OCI-LY1 (cell line): ENCODE data around the gene VWA5B1.

Source experiments
- H2AFZ ChIP-seq: fragments of 200-600 bp; sonication (generic), shearing (Covaris generic); 2 replicates; pipeline ENCODE4 v1.6.0; 2014; ENCODE audit warnings: antibody characterized with exemption, mild to moderate bottlenecking, low read length
- H3F3A ChIP-seq: fragments of 200-600 bp; sonication (generic), shearing (Covaris generic); 2 replicates; pipeline ENCODE4 v1.6.0; 2014; ENCODE audit warnings: mild to moderate bottlenecking, antibody characterized with exemption, low read length, moderate library complexity; ENCODE audit not compliant: insufficient read depth
- H3K27ac ChIP-seq: fragments of 200-600 bp; sonication (generic); 2 replicates; pipeline ENCODE4 v1.5.1; 2014; ENCODE audit warnings: low read length, mixed run types, mild to moderate bottlenecking, low read depth; ENCODE audit not compliant: poor library complexity, severe bottlenecking
- H3K27me3 ChIP-seq: fragments of 200-600 bp; sonication (generic); 2 replicates; pipeline ENCODE4 v1.6.0; 2014; ENCODE audit warnings: antibody characterized with exemption, mild to moderate bottlenecking, low read length, moderate library complexity; ENCODE audit not compliant: insufficient read depth
- H3K36me3 ChIP-seq: fragments of 200-600 bp; sonication (generic); 2 replicates; pipeline ENCODE4 v1.6.1; 2014; ENCODE audit warnings: mild to moderate bottlenecking, antibody characterized with exemption, low read length, moderate library complexity, mixed read lengths; ENCODE audit not compliant: insufficient read depth
- H3K4me1 ChIP-seq: fragments of 200-600 bp; sonication (generic); 2 replicates; pipeline ENCODE4 v1.5.1; 2014; ENCODE audit warnings: mild to moderate bottlenecking, low read length, moderate library complexity; ENCODE audit not compliant: insufficient read depth, severe bottlenecking
- H3K4me2 ChIP-seq: fragments of 200-600 bp; sonication (generic), shearing (Covaris generic); 2 replicates; pipeline ENCODE4 v1.6.1; 2014; ENCODE audit warnings: low read length
- H3K4me3 ChIP-seq: fragments of 200-600 bp; sonication (generic); 2 replicates; pipeline ENCODE4 v1.5.1; 2014; ENCODE audit warnings: low read length, low read depth, mild to moderate bottlenecking, mixed read lengths; ENCODE audit not compliant: poor library complexity, severe bottlenecking
- H3K79me2 ChIP-seq: fragments of 200-600 bp; shearing (Covaris generic); 2 replicates; pipeline ENCODE4 v1.6.1; 2016; ENCODE audit warnings: mixed run types, low read length, mixed read lengths; ENCODE audit not compliant: insufficient read depth
- H3K9ac ChIP-seq: fragments of 200-600 bp; sonication (generic), shearing (Covaris generic); 2 replicates; pipeline ENCODE4 v1.6.1; 2014; ENCODE audit warnings: mild to moderate bottlenecking, low read length, mixed read lengths
- H3K9me2 ChIP-seq: fragments of 200-600 bp; sonication (generic), shearing (Covaris generic); 2 replicates; pipeline ENCODE4 v1.6.1; 2014; ENCODE audit warnings: low read depth, mild to moderate bottlenecking, low read length, mixed read lengths
- H3K9me3 ChIP-seq: fragments of 200-600 bp; shearing (Covaris generic); 2 replicates; pipeline ENCODE4 v1.6.1; 2014; ENCODE audit warnings: low read length, mixed read lengths
- H4K20me1 ChIP-seq: fragments of 200-600 bp; sonication (generic), shearing (Covaris generic); 2 replicates; pipeline ENCODE4 v1.6.0; 2016; ENCODE audit warnings: mild to moderate bottlenecking, low read length; ENCODE audit not compliant: insufficient read depth
- CTCF ChIP-seq: fragments of 200-600 bp; sonication (generic), shearing (Covaris generic); IDR thresholded peaks from 2 replicates; pipeline ENCODE4 v1.5.1; 2017; ENCODE audit warnings: mild to moderate bottlenecking, antibody characterized with exemption, low read length, moderate library complexity, mixed read lengths
- EZH2 ChIP-seq: fragments of 200-600 bp; sonication (generic), shearing (Covaris generic); IDR thresholded peaks from 2 replicates; pipeline ENCODE4 v1.8.0; 2017; ENCODE audit warnings: borderline replicate concordance, mixed run types, mild to moderate bottlenecking, antibody characterized with exemption, low read length, moderate library complexity, mixed read lengths

The VWA5B1 gene

GRCh38 chr1:20345419-20345818 is 54.7 kb downstream of the VWA5B1 start:
- H3K4me2 ChIP-seq = no peak overlapping the region
- H3K79me2 ChIP-seq = no peaks in the 10 kb centered on the region
- no peaks in the 10 kb centered on the region for H3K27me3 ChIP-seq
- no peak overlapping the region for H3K27ac ChIP-seq
- no peak overlapping the region for H2AFZ ChIP-seq
- H3F3A ChIP-seq = no peaks in the 10 kb centered on the region
- H4K20me1 ChIP-seq = no peaks in the 10 kb centered on the region
- H3K9me3 ChIP-seq = no peaks in the 10 kb centered on the region
- H3K9ac ChIP-seq = no peak overlapping the region
- no peaks in the 10 kb centered on the region for H3K9me2 ChIP-seq
- TF ChIP-seq CTCF (no peak), EZH2 (no peak)
- H3K4me3 ChIP-seq = no peak overlapping the region
- no peaks in the 10 kb centered on the region for H3K36me3 ChIP-seq
- no peaks in the 10 kb centered on the region for H3K4me1 ChIP-seq

GRCh38 chr1:20346433-20346832 is 55.8 kb downstream of the VWA5B1 start:
- Histone ChIP-seq H3K27ac (no peak overlapping the region), H3K4me1 (no peaks in the 10 kb centered on the region), H3K79me2 (no peaks in the 10 kb centered on the region), H3K36me3 (no peaks in the 10 kb centered on the region), H3K4me2 (no peak overlapping the region), H2AFZ (no peak overlapping the region), H3K9me3 (no peaks in the 10 kb centered on the region), H3K4me3 (no peak overlapping the region), H3K27me3 (no peaks in the 10 kb centered on the region), H3K9ac (no peak overlapping the region), H3F3A (no peaks in the 10 kb centered on the region), H4K20me1 (no peaks in the 10 kb centered on the region), H3K9me2 (no peaks in the 10 kb centered on the region)
- TF ChIP-seq CTCF (no peak), EZH2 (no peak)

GRCh38 chr1:20347699-20348098 is 57.0 kb downstream of the VWA5B1 start:
- H3K9ac ChIP-seq = no peak overlapping the region
- no peak for TF ChIP-seq EZH2
- TF ChIP-seq CTCF = no peak
- no peaks in the 10 kb centered on the region for H3K36me3 ChIP-seq
- H3K4me1 ChIP-seq = no peaks in the 10 kb centered on the region
- H3K27ac ChIP-seq = no peak overlapping the region
- H3K79me2 ChIP-seq = no peaks in the 10 kb centered on the region
- no peak overlapping the region for H3K4me2 ChIP-seq
- H3F3A ChIP-seq = no peaks in the 10 kb centered on the region
- no peaks in the 10 kb centered on the region for H4K20me1 ChIP-seq
- no peak overlapping the region for H3K4me3 ChIP-seq
- no peaks in the 10 kb centered on the region for H3K27me3 ChIP-seq
- H3K9me3 ChIP-seq = no peaks in the 10 kb centered on the region
- H2AFZ ChIP-seq = no peak overlapping the region
- no peaks in the 10 kb centered on the region for H3K9me2 ChIP-seq
